SU-DHL-6 (cell line): Measurements from ENCODE around the gene SRPK2.

Source experiments
- EZH2phosphoT487 ChIP-seq: fragments of 200-600 bp; sonication (generic), shearing (Covaris generic); conservative IDR thresholded peaks from 2 replicates; pipeline ENCODE4 v1.6.1; 2018; ENCODE audit warnings: mild to moderate bottlenecking, antibody characterized with exemption, low read length, moderate library complexity, mixed read lengths
- TF ChIP-seq, protein P1 (sequence below): fragments of 200-600 bp; sonication (generic); IDR thresholded peaks from one replicate; pipeline ENCODE4 v1.5.1; 2017; ENCODE audit warnings: antibody characterized with exemption, mild to moderate bottlenecking, low read length, moderate library complexity; ENCODE audit not compliant: insufficient read depth, poor library complexity, severe bottlenecking

DNA sequence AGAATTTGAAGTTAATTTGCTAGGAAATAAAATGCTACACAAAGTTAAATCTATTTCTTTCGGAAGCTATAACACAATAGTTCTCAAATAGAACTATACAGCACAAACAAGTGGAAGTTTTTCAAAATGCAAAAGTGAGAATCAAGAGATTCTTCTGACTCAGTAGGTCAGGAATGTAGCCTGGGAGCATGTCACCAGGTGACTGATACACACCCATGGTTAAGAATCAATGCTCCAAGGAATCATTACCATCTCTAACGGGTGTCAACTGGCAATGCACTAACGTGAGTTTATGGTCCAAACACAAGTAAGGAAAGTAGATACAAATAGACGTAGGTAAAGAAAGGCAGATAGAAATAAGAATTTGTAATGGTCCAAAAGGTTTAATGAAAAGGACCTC is 170.5 kb downstream of the SRPK2 start:
- TF ChIP-seq, protein P1, sequence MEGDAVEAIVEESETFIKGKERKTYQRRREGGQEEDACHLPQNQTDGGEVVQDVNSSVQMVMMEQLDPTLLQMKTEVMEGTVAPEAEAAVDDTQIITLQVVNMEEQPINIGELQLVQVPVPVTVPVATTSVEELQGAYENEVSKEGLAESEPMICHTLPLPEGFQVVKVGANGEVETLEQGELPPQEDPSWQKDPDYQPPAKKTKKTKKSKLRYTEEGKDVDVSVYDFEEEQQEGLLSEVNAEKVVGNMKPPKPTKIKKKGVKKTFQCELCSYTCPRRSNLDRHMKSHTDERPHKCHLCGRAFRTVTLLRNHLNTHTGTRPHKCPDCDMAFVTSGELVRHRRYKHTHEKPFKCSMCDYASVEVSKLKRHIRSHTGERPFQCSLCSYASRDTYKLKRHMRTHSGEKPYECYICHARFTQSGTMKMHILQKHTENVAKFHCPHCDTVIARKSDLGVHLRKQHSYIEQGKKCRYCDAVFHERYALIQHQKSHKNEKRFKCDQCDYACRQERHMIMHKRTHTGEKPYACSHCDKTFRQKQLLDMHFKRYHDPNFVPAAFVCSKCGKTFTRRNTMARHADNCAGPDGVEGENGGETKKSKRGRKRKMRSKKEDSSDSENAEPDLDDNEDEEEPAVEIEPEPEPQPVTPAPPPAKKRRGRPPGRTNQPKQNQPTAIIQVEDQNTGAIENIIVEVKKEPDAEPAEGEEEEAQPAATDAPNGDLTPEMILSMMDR, result no peak
- TF ChIP-seq EZH2phosphoT487, result no peak
